Effector CD4-positive, alpha-beta T cell (primary cell): ENCODE data around the gene BDNF. TPM values are rescaled to one million over a fixed set of nuclear protein-coding genes. Genes with fewer than 3 reads are reported as not detected.
"Not testable (repeated sequence)": the region's sequence is repeated elsewhere in the genome, so short reads cannot be mapped to it uniquely, and the experiment has no call there.

Experiments
- DNase-seq: peaks from one replicate; pipeline ENCODE4 v3.0.0-alpha.2; 2020
- total RNA-seq: gene quantifications from one replicate; lab custom pipeline; 2026; lab: John Stamatoyannopoulos, UW

Gene BDNF
- not detected for total RNA-seq

GRCh38 chr11:27700351-27701301 lies at the start of gene BDNF:
Gene BDNF (minus strand): TSS chr11:27700455. CDS start chr11:27658564, 41,891 bp downstream.
- no peak for DNase-seq

- DNase-seq: no peak
These were observed 40.2 kb upstream of the BDNF start for GRCh38 chr11:27740362-27741013.

- no peak for DNase-seq
These were observed 35.0 kb upstream of the BDNF start for GRCh38 chr11:27735281-27735680.

GRCh38 chr11:27731803-27732202 lies 31.5 kb upstream of the BDNF start:
- not testable (repeated sequence) for DNase-seq

GRCh38 chr11:27726981-27727380 lies 26.7 kb upstream of the BDNF start:
- DNase-seq: no peak

GRCh38 chr11:27723687-27724086 lies 23.4 kb upstream of the BDNF start:
- DNase-seq: no peak

- DNase-seq: no peak
These were observed 22.7 kb upstream of the BDNF start for GRCh38 chr11:27722953-27723344.

- DNase-seq: no peak
These were observed 22.1 kb upstream of the BDNF start for GRCh38 chr11:27722117-27722952.

GRCh38 chr11:27721264-27722116 lies 21.2 kb upstream of the BDNF start:
- no peak for DNase-seq

GRCh38 chr11:27720277-27720830 lies 20.1 kb upstream of the BDNF start:
- no peak for DNase-seq

GRCh38 chr11:27719546-27719925 lies 19.3 kb upstream of the BDNF start:
- DNase-seq: no peak

GRCh38 chr11:27718863-27719545 lies 18.7 kb upstream of the BDNF start:
- no peak for DNase-seq

GRCh38 chr11:27718346-27718862 lies 18.1 kb upstream of the BDNF start:
- no peak for DNase-seq

GRCh38 chr11:27717801-27718229 lies 17.6 kb upstream of the BDNF start:
- DNase-seq: no peak

- DNase-seq: no peak
These were observed 17.1 kb upstream of the BDNF start for GRCh38 chr11:27717377-27717776.

- no peak for DNase-seq
These were observed 16.6 kb upstream of the BDNF start for GRCh38 chr11:27716835-27717234.

GRCh38 chr11:27716216-27716615 lies 16.0 kb upstream of the BDNF start:
- no peak for DNase-seq

- no peak for DNase-seq
These were observed 11.5 kb upstream of the BDNF start for GRCh38 chr11:27711725-27712124.

GRCh38 chr11:27710536-27710935 lies 10.3 kb upstream of the BDNF start:
- no peak for DNase-seq

- no peak for DNase-seq
These were observed 7.4 kb upstream of the BDNF start for GRCh38 chr11:27707676-27708075.
